ENCODE measurements around the gene CCSER1.
"Not testable (repeated sequence)": the region's sequence is repeated elsewhere in the genome, so short reads cannot be mapped to it uniquely, and the experiment has no call there.

CCSER1 gene

GRCh38 chr4:91256043-91256442, 1128.8 kb downstream of the CCSER1 start:
- Histone ChIP-seq H3K27ac (no peak overlapping the region), H3K27me3 (ENCODE audit: insufficient read depth, low read depth, severe bottlenecking) (no peaks in the 10 kb centered on the region), H3K36me3 (no peaks in the 10 kb centered on the region), H3K4me3 (ENCODE audit: low read depth, low read length) (no peak overlapping the region), H3K9me3 (ENCODE audit: severe bottlenecking) (no peaks in the 10 kb centered on the region)
- no peak for DNase-seq
- TF ChIP-seq CTCF (IDR thresholded peaks at IDR 0.05; ENCODE audit: low read depth, low read length), result no peak

- Histone ChIP-seq H3K27ac (no peak overlapping the region), H3K4me3 (ENCODE audit: low read depth, low read length) (no peak overlapping the region), H3K9me3 (ENCODE audit: severe bottlenecking) (no peaks in the 10 kb centered on the region), H3K27me3 (ENCODE audit: insufficient read depth, low read depth, severe bottlenecking) (no peaks in the 10 kb centered on the region), H3K36me3 (no peaks in the 10 kb centered on the region)
- no peak for DNase-seq
- TF ChIP-seq CTCF (IDR thresholded peaks at IDR 0.05; ENCODE audit: low read depth, low read length), result no peak
Measured at GRCh38 chr4:91256751-91257150, 1129.6 kb downstream of the CCSER1 start.

- Histone ChIP-seq H3K27ac (no peak overlapping the region), H3K4me3 (ENCODE audit: low read depth, low read length) (no peak overlapping the region), H3K27me3 (ENCODE audit: insufficient read depth, low read depth, severe bottlenecking) (no peaks in the 10 kb centered on the region), H3K36me3 (no peaks in the 10 kb centered on the region), H3K9me3 (ENCODE audit: severe bottlenecking) (no peaks in the 10 kb centered on the region)
- no peak for TF ChIP-seq CTCF (IDR thresholded peaks at IDR 0.05; ENCODE audit: low read depth, low read length)
- DNase-seq, result no peak
Measured at GRCh38 chr4:91257721-91258120, 1130.5 kb downstream of the CCSER1 start.

- no peak for TF ChIP-seq CTCF (IDR thresholded peaks at IDR 0.05; ENCODE audit: low read depth, low read length)
- Histone ChIP-seq H3K27ac (no peak overlapping the region), H3K27me3 (ENCODE audit: insufficient read depth, low read depth, severe bottlenecking) (no peaks in the 10 kb centered on the region), H3K36me3 (no peaks in the 10 kb centered on the region), H3K4me3 (ENCODE audit: low read depth, low read length) (no peak overlapping the region), H3K9me3 (ENCODE audit: severe bottlenecking) (no peaks in the 10 kb centered on the region)
- DNase-seq, result no peak
Measured at GRCh38 chr4:91258326-91258725, 1131.1 kb downstream of the CCSER1 start.

- Histone ChIP-seq H3K27ac (no peak overlapping the region), H3K27me3 (ENCODE audit: insufficient read depth, low read depth, severe bottlenecking) (no peaks in the 10 kb centered on the region), H3K4me3 (ENCODE audit: low read depth, low read length) (no peak overlapping the region), H3K9me3 (ENCODE audit: severe bottlenecking) (no peaks in the 10 kb centered on the region), H3K36me3 (no peaks in the 10 kb centered on the region)
- TF ChIP-seq CTCF (IDR thresholded peaks at IDR 0.05; ENCODE audit: low read depth, low read length), result no peak
- DNase-seq, result no peak
Measured at GRCh38 chr4:91267543-91267942, 1140.3 kb downstream of the CCSER1 start.

- not testable (repeated sequence) for H3K36me3 ChIP-seq; H3K4me3 ChIP-seq (ENCODE audit: low read depth, low read length); H3K27me3 ChIP-seq (ENCODE audit: insufficient read depth, low read depth, severe bottlenecking); DNase-seq; H3K9me3 ChIP-seq (ENCODE audit: severe bottlenecking); H3K27ac ChIP-seq
Measured at GRCh38 chr4:91268481-91268880, 1141.3 kb downstream of the CCSER1 start.

All from WERI-Rb-1 (cell line).